Upper lobe of right lung (tissue), 1 donor: ENCODE results near the gene BIRC2. TPM values are rescaled to one million over a fixed set of nuclear protein-coding genes. Genes with fewer than 3 reads are reported as not detected.
A peak's percentile ranks its signal among the peaks of the same experiment; 100 is the strongest.

Source experiments
- ATAC-seq: fragments of 200-7000 bp; cut with Tn5 transposase; one replicate; pipeline ENCODE4 v1.9.1; 2020; ENCODE audit warnings: mild to moderate bottlenecking, moderate library complexity
- DNase-seq: peaks from one replicate; pipeline ENCODE4 v3.0.0-alpha.2; 2020
- H3K27ac ChIP-seq: fragments of 200-600 bp; one replicate; pipeline ENCODE4 v1.8.0; 2022
- H3K27me3 ChIP-seq: fragments of 200-600 bp; one replicate; pipeline ENCODE4 v1.8.0; 2022; ENCODE audit warnings: mild to moderate bottlenecking
- H3K36me3 ChIP-seq: fragments of 200-600 bp; one replicate; pipeline ENCODE4 v1.8.0; 2022
- H3K4me1 ChIP-seq: fragments of 200-600 bp; one replicate; pipeline ENCODE4 v1.8.0; 2022
- H3K4me3 ChIP-seq: fragments of 200-600 bp; one replicate; pipeline ENCODE4 v1.8.0; 2022; ENCODE audit warnings: mild to moderate bottlenecking
- H3K9me3 ChIP-seq: fragments of 200-600 bp; one replicate; pipeline ENCODE4 v1.8.0; 2022
- intact Hi-C: fragments of 100-400 bp; cut with DNase I; formaldehyde crosslinking; loops from one replicate; pipeline ENCODE4 v1.11.0; 2022
- total RNA-seq: library from RNA; stranded (reverse); fragmentation: NEBNext Ultra II Directional; extraction: Animal tissue kit (Norgen Biotek cat#: 25700); gene quantifications from one replicate; pipeline ENCODE4 v1.2.1, GENCODE V29; 2021
- TF ChIP-seq, protein P1 (sequence below): fragments of 200-600 bp; IDR thresholded peaks from one replicate; pipeline ENCODE4 v1.8.0; 2022; ENCODE audit warnings: antibody characterized with exemption
- donor health status: DM: no; HTN: yes; CAD: no; lungs with severe emphysema.

The BIRC2 gene
- total RNA-seq, 1 donor from 2014 or later, result 44.1 TPM

DNA sequence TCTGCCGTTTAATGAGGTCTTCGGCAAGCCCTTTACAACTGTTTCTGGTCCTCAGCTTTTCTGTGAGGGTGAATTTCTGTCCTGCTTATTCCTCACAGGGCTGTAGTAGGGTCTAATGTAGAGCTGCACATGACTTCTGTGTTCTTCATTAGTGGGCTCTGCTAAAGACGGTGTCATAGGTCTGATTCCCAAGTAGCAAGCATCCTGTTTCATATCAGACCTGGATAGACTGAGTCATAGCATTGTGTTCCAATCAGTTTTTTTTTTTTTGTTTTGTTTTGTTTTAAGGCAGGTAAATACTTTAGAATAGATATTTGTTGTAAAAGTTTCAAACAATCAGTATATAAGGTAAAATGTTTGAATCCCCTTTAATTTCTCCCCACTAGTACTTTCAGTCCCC is 35.4 kb downstream of the BIRC2 start:
- no peak for ATAC-seq
- H3K9me3 ChIP-seq, result no peaks in the 10 kb centered on the region
- no peak overlapping the region for H3K27ac ChIP-seq
- no peaks in the 10 kb centered on the region for H3K4me1 ChIP-seq
- TF ChIP-seq, protein P1, sequence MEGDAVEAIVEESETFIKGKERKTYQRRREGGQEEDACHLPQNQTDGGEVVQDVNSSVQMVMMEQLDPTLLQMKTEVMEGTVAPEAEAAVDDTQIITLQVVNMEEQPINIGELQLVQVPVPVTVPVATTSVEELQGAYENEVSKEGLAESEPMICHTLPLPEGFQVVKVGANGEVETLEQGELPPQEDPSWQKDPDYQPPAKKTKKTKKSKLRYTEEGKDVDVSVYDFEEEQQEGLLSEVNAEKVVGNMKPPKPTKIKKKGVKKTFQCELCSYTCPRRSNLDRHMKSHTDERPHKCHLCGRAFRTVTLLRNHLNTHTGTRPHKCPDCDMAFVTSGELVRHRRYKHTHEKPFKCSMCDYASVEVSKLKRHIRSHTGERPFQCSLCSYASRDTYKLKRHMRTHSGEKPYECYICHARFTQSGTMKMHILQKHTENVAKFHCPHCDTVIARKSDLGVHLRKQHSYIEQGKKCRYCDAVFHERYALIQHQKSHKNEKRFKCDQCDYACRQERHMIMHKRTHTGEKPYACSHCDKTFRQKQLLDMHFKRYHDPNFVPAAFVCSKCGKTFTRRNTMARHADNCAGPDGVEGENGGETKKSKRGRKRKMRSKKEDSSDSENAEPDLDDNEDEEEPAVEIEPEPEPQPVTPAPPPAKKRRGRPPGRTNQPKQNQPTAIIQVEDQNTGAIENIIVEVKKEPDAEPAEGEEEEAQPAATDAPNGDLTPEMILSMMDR, result no peak
- DNase-seq, result no peak
- intact Hi-C loops, result no loop called here
- peaks cover 45% of the 10 kb centered on the region for H3K36me3 ChIP-seq
- no peaks in the 10 kb centered on the region for H3K27me3 ChIP-seq
- no peak overlapping the region for H3K4me3 ChIP-seq

DNA sequence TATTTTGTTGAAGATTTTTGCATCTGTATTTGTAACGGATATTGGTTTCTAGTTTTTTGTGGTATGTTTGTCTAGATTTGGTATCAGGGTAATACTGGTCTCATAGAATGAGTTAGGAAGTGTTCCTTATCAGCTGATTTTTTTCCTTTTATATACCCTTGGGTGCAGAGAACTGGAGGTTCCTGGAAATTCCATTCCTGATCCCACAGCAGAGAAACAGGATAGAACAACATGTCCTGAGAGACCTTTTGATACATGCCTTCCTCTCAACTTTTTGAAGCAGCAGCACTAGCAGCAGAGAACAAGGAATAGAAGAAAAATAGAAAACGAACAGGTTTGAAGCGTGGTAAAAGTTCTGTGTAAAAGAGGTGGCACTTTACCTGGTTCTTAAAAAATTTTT is 36.8 kb downstream of the BIRC2 start:
- Histone ChIP-seq H3K27me3 (no peaks in the 10 kb centered on the region), H3K27ac (no peak overlapping the region), H3K36me3 (peaks cover 35% of the 10 kb centered on the region), H3K4me3 (no peak overlapping the region), H3K4me1 (no peaks in the 10 kb centered on the region), H3K9me3 (no peaks in the 10 kb centered on the region)
- TF ChIP-seq, protein P1, result no peak
- DNase-seq (no peak), ATAC-seq (no peak)
- intact Hi-C loops, result no loop called here

DNA sequence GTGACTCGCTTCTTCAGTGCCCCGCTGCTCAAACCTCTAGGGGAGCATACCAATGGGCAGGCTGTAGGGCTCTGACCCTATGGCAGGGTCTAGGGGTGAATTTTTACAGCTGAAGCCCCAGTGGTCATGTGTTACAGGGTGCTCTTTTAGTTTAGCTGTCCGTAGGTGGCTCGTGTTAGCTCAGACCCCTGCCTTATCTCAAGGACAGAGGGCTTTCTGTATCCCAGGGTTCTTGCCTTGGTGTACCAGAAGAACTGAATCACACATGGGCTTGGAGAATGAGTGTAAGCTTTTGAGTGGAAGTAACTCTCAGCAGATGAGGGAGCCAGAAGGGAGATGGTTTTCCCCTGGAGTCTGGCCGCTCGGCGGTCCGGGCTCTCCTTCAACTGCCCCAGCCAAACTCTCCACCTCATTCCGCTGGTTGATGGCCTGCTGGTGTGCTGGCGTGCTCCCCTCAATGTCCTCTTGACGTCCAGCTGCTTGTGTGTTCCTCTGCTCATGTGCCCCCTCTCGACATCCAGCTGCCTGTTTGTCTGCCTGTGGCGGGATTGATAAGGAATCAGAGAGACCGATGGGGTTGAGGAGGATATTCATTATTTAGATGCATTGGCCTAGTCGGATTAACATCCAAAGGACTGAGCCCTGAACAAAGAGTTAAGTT is 37.5 kb downstream of the BIRC2 start:
- Histone ChIP-seq H3K27ac (no peak overlapping the region), H3K9me3 (no peaks in the 10 kb centered on the region), H3K4me3 (no peak overlapping the region), H3K36me3 (peaks cover 35% of the 10 kb centered on the region), H3K4me1 (no peaks in the 10 kb centered on the region), H3K27me3 (no peaks in the 10 kb centered on the region)
- ATAC-seq (peak; percentile 39), DNase-seq (no peak)
- TF ChIP-seq, protein P1, result no peak
- intact Hi-C loops, result no loop called here

DNA sequence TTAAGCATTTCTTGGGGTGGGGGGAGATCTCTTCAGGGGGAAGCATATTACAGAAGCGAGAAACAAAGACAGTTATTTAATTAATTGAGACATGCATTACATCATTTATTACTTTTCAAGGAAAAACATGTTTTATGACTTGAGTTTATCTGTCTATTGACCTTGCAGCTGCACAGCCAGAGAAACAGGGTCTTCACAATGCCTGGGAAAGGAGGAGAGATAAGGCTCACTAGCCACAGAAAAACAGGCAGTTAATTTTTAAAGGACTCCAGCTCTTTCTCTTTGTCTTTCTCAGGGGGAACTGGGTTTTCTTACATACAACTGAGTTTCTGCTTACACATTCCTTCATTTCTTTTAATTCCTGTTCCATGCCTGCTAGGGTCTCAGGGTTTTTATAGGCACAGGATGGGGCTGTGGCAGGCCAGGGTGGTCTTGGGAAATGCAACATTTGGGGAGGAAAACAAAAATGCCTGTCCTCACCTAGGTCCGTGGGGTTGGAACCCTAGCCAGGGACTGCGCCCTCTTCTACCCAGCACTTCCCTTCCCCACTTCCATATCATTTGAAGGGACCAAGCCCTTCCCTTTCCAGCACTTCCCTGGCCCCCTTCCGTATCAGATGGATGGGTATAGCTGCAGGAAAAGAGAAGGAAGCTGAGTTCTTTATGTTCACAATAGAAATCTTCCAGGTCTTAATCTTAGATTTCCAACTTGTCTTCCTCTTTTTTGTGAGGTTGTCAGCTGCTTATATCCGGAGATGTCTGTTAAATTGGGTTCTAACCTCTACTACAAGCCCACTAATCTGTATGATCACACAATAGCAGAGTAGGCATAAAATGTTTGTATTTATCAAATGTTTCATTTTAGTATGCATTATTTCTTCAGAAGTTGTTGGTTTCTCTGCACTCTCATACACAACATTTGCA is 38.3 kb downstream of the BIRC2 start:
- no peak overlapping the region for H3K4me3 ChIP-seq
- intact Hi-C loops, result no loop called here
- TF ChIP-seq, protein P1, result no peak
- no peaks in the 10 kb centered on the region for H3K27me3 ChIP-seq
- no peaks in the 10 kb centered on the region for H3K9me3 ChIP-seq
- no peak overlapping the region for H3K27ac ChIP-seq
- DNase-seq, result no peak
- no peaks in the 10 kb centered on the region for H3K4me1 ChIP-seq
- ATAC-seq, result no peak
- peaks cover 30% of the 10 kb centered on the region for H3K36me3 ChIP-seq

DNA sequence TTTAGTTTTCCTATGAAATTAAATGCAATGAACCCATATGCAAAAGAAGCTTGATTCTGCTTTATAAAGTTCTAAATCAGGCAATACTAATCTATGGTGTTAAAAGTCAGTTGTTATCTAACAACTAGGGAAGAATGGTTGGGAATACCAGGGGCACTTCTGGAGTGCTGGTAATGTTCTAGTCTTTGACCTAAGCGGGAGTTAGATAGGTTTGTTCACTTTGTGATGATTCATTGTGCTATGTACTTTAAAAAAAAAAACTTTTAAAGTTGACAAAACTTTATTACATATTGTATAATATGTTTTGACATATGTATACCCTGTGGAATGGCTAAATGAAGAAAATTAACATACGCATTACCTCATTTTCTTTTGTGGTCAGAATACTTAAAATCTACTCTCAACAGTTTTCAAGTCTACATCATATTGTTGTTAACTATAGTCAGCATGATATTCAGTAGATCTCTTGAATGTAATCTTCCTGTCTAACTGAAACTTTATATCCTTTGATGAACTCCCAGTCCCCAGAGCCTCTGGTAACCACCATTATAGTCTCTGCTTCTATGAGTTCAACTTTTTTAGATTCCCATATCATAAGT is 39.2 kb downstream of the BIRC2 start:
- TF ChIP-seq, protein P1, result no peak
- no peaks in the 10 kb centered on the region for H3K4me1 ChIP-seq
- no peak overlapping the region for H3K4me3 ChIP-seq
- no peak for DNase-seq
- H3K27me3 ChIP-seq, result no peaks in the 10 kb centered on the region
- intact Hi-C loops, result no loop called here
- H3K9me3 ChIP-seq, result no peaks in the 10 kb centered on the region
- H3K36me3 ChIP-seq, result peaks cover 24% of the 10 kb centered on the region
- H3K27ac ChIP-seq, result no peak overlapping the region
- no peak for ATAC-seq
